ENCODE measurements around the gene ADNP2.

The ADNP2 gene

GRCh38 chr18:80169607-80170006, 60.5 kb downstream of the ADNP2 start:
- Histone ChIP-seq H3K9me3 (ENCODE audit: control insufficient read depth, low read length) (no peaks in the 10 kb centered on the region), H3K27me3 (ENCODE audit: control insufficient read depth, insufficient read depth, low read length) (no peaks in the 10 kb centered on the region), H3K36me3 (ENCODE audit: control insufficient read depth, insufficient read depth, low read length) (no peaks in the 10 kb centered on the region), H3K79me2 (no peaks in the 10 kb centered on the region), H2AFZ (no peak overlapping the region), H3K9ac (no peak overlapping the region), H3K27ac (no peak overlapping the region), H3K4me2 (ENCODE audit: low read length) (no peak overlapping the region), H3K4me1 (no peaks in the 10 kb centered on the region), H3K4me3 (ENCODE audit: low read depth, low read length) (no peak overlapping the region)
- TF ChIP-seq CTCF (IDR thresholded peaks at IDR 0.05) = no peak

GRCh38 chr18:80170395-80171053, 61.5 kb downstream of the ADNP2 start:
- TF ChIP-seq CTCF (IDR thresholded peaks at IDR 0.05) = no peak
- H3K4me1 ChIP-seq = no peaks in the 10 kb centered on the region
- no peaks in the 10 kb centered on the region for H3K27me3 ChIP-seq (ENCODE audit: control insufficient read depth, insufficient read depth, low read length)
- H3K36me3 ChIP-seq (ENCODE audit: control insufficient read depth, insufficient read depth, low read length) = no peaks in the 10 kb centered on the region
- H3K27ac ChIP-seq = no peak overlapping the region
- no peaks in the 10 kb centered on the region for H3K9me3 ChIP-seq (ENCODE audit: control insufficient read depth, low read length)
- no peak overlapping the region for H3K9ac ChIP-seq
- H3K79me2 ChIP-seq = no peaks in the 10 kb centered on the region
- no peak overlapping the region for H3K4me2 ChIP-seq (ENCODE audit: low read length)
- no peak overlapping the region for H2AFZ ChIP-seq
- no peak overlapping the region for H3K4me3 ChIP-seq (ENCODE audit: low read depth, low read length)

- H2AFZ ChIP-seq = no peak overlapping the region
- H3K27me3 ChIP-seq (ENCODE audit: control insufficient read depth, insufficient read depth, low read length) = no peaks in the 10 kb centered on the region
- H3K4me2 ChIP-seq (ENCODE audit: low read length) = no peak overlapping the region
- TF ChIP-seq CTCF (IDR thresholded peaks at IDR 0.05) = peak; percentile 61
- H3K27ac ChIP-seq = no peak overlapping the region
- H3K9ac ChIP-seq = no peak overlapping the region
- H3K4me3 ChIP-seq (ENCODE audit: low read depth, low read length) = no peak overlapping the region
- no peaks in the 10 kb centered on the region for H3K9me3 ChIP-seq (ENCODE audit: control insufficient read depth, low read length)
- no peaks in the 10 kb centered on the region for H3K79me2 ChIP-seq
- no peaks in the 10 kb centered on the region for H3K36me3 ChIP-seq (ENCODE audit: control insufficient read depth, insufficient read depth, low read length)
- no peaks in the 10 kb centered on the region for H3K4me1 ChIP-seq
Measured at GRCh38 chr18:80171054-80171872, 62.2 kb downstream of the ADNP2 start.

- no peak for TF ChIP-seq CTCF (IDR thresholded peaks at IDR 0.05)
- Histone ChIP-seq H3K27ac (no peak overlapping the region), H3K4me2 (ENCODE audit: low read length) (no peak overlapping the region), H3K27me3 (ENCODE audit: control insufficient read depth, insufficient read depth, low read length) (no peaks in the 10 kb centered on the region), H3K79me2 (no peaks in the 10 kb centered on the region), H3K9me3 (ENCODE audit: control insufficient read depth, low read length) (no peaks in the 10 kb centered on the region), H3K4me3 (ENCODE audit: low read depth, low read length) (no peak overlapping the region), H3K36me3 (ENCODE audit: control insufficient read depth, insufficient read depth, low read length) (no peaks in the 10 kb centered on the region), H3K4me1 (no peaks in the 10 kb centered on the region), H3K9ac (no peak overlapping the region), H2AFZ (no peak overlapping the region)
Measured at GRCh38 chr18:80172056-80172455, 63.0 kb downstream of the ADNP2 start.

Data from parathyroid adenoma (tissue), 2 donors.